ENCODE results near the gene FAM174B.

The FAM174B gene

DNA sequence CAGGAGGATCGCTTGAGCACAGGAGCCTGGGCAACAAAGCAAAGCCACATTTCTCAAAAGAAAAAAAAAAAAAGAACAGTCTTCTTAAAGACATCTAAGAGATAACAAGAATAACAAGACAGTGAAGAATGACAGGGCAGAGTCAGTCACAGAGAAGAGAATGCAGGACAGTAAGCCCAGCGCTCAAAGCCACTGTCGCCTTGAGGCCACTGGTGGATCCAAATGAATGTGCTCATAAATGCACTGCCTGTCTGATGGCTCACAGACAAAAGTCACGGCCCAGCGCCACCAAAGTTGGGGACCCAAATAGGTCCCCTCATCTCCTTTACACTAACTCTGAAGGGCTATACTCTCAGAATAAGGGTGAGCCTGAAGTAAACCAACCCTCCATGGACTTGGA is 52.3 kb downstream of the FAM174B start:
- no peak overlapping the region for H3K4me3 ChIP-seq (ENCODE audit: low read depth, low read length)
- no peak for TF ChIP-seq CTCF (IDR thresholded peaks at IDR 0.05; ENCODE audit: control insufficient read depth, extremely low read depth, insufficient read depth)
- no peak for DNase-seq (ENCODE audit: low read depth)

- no peak overlapping the region for H3K4me3 ChIP-seq (ENCODE audit: low read depth, low read length)
- DNase-seq (ENCODE audit: low read depth) = no peak
- TF ChIP-seq CTCF (IDR thresholded peaks at IDR 0.05; ENCODE audit: control insufficient read depth, extremely low read depth, insufficient read depth) = no peak
Observed at GRCh38 chr15:92602267-92602593, 53.3 kb downstream of the FAM174B start.

DNA sequence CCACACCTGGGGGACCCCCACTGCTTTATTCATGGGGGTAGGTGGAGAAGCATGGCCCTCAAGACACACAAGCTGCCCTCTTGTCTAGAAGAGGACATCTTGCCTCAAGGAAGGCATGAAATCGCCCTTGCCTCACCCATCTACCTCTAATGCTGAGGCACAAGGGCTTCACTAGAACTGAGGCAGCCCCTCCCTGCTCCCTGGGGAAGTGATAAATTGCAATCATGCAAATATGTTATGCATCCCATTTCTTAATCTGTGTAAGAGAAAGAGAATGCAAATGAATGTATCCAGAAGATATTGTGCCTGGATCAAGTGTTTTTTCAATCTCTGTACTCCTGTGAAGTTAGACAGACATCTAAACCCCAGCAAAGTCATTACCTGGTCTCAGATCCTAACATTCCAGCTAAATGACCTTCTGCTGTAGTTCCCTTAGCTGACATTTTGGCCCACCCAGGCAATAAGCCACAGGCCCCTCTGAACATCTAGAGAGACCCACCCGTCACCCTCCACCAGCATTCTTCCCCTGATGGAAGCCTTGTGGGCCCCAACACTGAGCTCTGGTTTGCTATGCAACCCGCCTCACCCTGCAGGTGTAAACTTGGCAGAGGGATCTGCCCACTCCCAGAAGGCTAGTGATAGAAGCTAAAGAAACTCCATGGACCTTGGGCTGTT is 53.8 kb downstream of the FAM174B start:
- no peak for TF ChIP-seq CTCF (IDR thresholded peaks at IDR 0.05; ENCODE audit: control insufficient read depth, extremely low read depth, insufficient read depth)
- no peak overlapping the region for H3K4me3 ChIP-seq (ENCODE audit: low read depth, low read length)
- DNase-seq (ENCODE audit: low read depth) = no peak

DNA sequence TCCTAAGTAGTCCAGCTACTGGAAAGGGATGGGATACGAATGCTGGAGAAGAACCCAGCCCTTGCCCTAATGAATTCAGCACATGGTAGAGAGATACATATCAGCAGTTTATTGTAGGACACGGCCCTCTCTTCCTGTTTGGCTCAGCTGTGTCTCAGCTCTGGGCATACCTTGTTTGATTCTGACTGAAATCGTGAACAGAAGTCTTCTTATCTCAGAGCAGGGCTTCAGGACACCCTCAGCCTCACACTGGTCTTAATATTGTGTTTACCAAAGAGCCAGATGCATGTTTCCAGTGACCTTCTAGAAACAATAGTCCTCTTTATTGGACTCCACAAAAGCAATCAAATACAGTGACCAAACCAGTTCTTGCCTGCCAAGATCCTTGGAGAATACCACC is 54.7 kb downstream of the FAM174B start:
- no peak for DNase-seq (ENCODE audit: low read depth)
- no peak overlapping the region for H3K4me3 ChIP-seq (ENCODE audit: low read depth, low read length)
- TF ChIP-seq CTCF (IDR thresholded peaks at IDR 0.05; ENCODE audit: control insufficient read depth, extremely low read depth, insufficient read depth) = no peak

GRCh38 chr15:92599394-92599970 is 56.1 kb downstream of the FAM174B start:
- TF ChIP-seq CTCF (IDR thresholded peaks at IDR 0.05; ENCODE audit: control insufficient read depth, extremely low read depth, insufficient read depth) = no peak
- no peak for DNase-seq (ENCODE audit: low read depth)
- H3K4me3 ChIP-seq (ENCODE audit: low read depth, low read length) = no peak overlapping the region

- no peak for TF ChIP-seq CTCF (IDR thresholded peaks at IDR 0.05; ENCODE audit: control insufficient read depth, extremely low read depth, insufficient read depth)
- DNase-seq (ENCODE audit: low read depth) = no peak
- no peak overlapping the region for H3K4me3 ChIP-seq (ENCODE audit: low read depth, low read length)
Observed at GRCh38 chr15:92597548-92597947, 58.0 kb downstream of the FAM174B start.

DNA sequence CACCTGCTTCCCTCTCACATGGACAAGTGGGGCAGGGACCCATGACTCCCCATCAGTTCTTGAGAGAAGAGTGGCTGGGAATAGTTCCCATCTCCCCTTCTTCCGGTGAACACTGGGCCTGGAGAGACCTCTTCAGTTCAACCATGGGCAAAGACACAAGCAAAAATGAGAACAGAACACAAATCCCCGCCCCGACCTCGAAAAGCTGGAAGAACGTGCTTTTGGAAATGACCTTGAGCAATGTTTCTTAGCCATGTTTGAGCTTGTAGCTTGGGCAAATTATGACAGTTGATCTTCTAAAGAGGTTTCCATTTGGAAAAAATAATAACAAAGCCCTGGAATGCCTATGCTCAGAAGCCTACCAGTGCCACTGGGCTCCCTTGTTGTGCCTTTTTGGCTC is 59.0 kb downstream of the FAM174B start:
- DNase-seq (ENCODE audit: low read depth) = no peak

More for the DNA sequence above, 59.0 kb downstream of the FAM174B start:
- no peak overlapping the region for H3K4me3 ChIP-seq (ENCODE audit: low read depth, low read length)
- no peak for TF ChIP-seq CTCF (IDR thresholded peaks at IDR 0.05; ENCODE audit: control insufficient read depth, extremely low read depth, insufficient read depth)
